Measurements from ENCODE around the gene CNOT6L.

Gene CNOT6L

GRCh38 chr4:77843628-77844027, 24.5 kb upstream of the CNOT6L start:
- H3K4me3 ChIP-seq (ENCODE audit: low read length), result no peak overlapping the region
- no peak for DNase-seq (ENCODE audit: low read depth)
- TF ChIP-seq CTCF (conservative IDR thresholded peaks at IDR 0.05; ENCODE audit: low read length), result no peak

GRCh38 chr4:77834403-77834802, 15.2 kb upstream of the CNOT6L start:
- DNase-seq (ENCODE audit: low read depth), result no peak
- no peak for TF ChIP-seq CTCF (conservative IDR thresholded peaks at IDR 0.05; ENCODE audit: low read length)
- H3K4me3 ChIP-seq (ENCODE audit: low read length), result no peak overlapping the region

- DNase-seq (ENCODE audit: low read depth), result no peak
- no peak for TF ChIP-seq CTCF (conservative IDR thresholded peaks at IDR 0.05; ENCODE audit: low read length)
- no peak overlapping the region for H3K4me3 ChIP-seq (ENCODE audit: low read length)
These were observed 14.1 kb upstream of the CNOT6L start for GRCh38 chr4:77833126-77833724.

- DNase-seq (ENCODE audit: low read depth), result no peak
- H3K4me3 ChIP-seq (ENCODE audit: low read length), result no peak overlapping the region
- no peak for TF ChIP-seq CTCF (conservative IDR thresholded peaks at IDR 0.05; ENCODE audit: low read length)
These were observed 8.2 kb upstream of the CNOT6L start for GRCh38 chr4:77827343-77827742.

- no peak for TF ChIP-seq CTCF (conservative IDR thresholded peaks at IDR 0.05; ENCODE audit: low read length)
- no peak for DNase-seq (ENCODE audit: low read depth)
- no peak overlapping the region for H3K4me3 ChIP-seq (ENCODE audit: low read length)
These were observed 7.1 kb upstream of the CNOT6L start for GRCh38 chr4:77826275-77826674.

- no peak for DNase-seq (ENCODE audit: low read depth)
- no peak for TF ChIP-seq CTCF (conservative IDR thresholded peaks at IDR 0.05; ENCODE audit: low read length)
These were observed 2.6 kb upstream of the CNOT6L start for GRCh38 chr4:77821775-77822174.

GRCh38 chr4:77820649-77821561, 1.7 kb upstream of the CNOT6L start:
- TF ChIP-seq CTCF (conservative IDR thresholded peaks at IDR 0.05; ENCODE audit: low read length), result no peak
- DNase-seq (ENCODE audit: low read depth), result peak; percentile 12
- peak overlapping the region; percentile 84 for H3K4me3 ChIP-seq (ENCODE audit: low read length)

More at GRCh38 chr4:77821775-77822174, 2.6 kb upstream of the CNOT6L start:
- no peak overlapping the region for H3K4me3 ChIP-seq (ENCODE audit: low read length)

Measured in AG10803 (cell line).